ENCODE measurements around the gene PITPNC1.
"Not testable (repeated sequence)": the region's sequence is repeated elsewhere in the genome, so short reads cannot be mapped to it uniquely, and the experiment has no call there.

PITPNC1 gene

GRCh38 chr17:67401598-67402504 lies 24.8 kb downstream of the PITPNC1 start:
- no peak overlapping the region for H3K27ac ChIP-seq (ENCODE audit: low read length)

GRCh38 chr17:67403065-67403464 lies 26.0 kb downstream of the PITPNC1 start:
- H3K9ac ChIP-seq (ENCODE audit: low read length in 2 of 2), result no peak overlapping the region
- H3K9me3 ChIP-seq (ENCODE audit: control insufficient read depth in 2 of 2, low read length in 2 of 2), result no peaks in the 10 kb centered on the region
- H3K4me3 ChIP-seq (ENCODE audit: low read length in 2 of 2), result no peak overlapping the region
- no peaks in the 10 kb centered on the region for H3K27me3 ChIP-seq (ENCODE audit: control insufficient read depth in 1 of 2, insufficient read depth in 2 of 2, low read length in 2 of 2)
- no peak overlapping the region for H3K27ac ChIP-seq (ENCODE audit: low read length)
- no peaks in the 10 kb centered on the region for H3K36me3 ChIP-seq (ENCODE audit: control insufficient read depth in 2 of 2, insufficient read depth in 2 of 2, low read length in 2 of 2)
- peaks cover 8% of the 10 kb centered on the region for H3K4me1 ChIP-seq (ENCODE audit: control insufficient read depth, insufficient read depth, low read length)

More at GRCh38 chr17:67401598-67402504, 24.8 kb downstream of the PITPNC1 start:
- Histone ChIP-seq H3K4me3 (ENCODE audit: low read length in 2 of 2) (no peak overlapping the region), H3K36me3 (ENCODE audit: control insufficient read depth in 2 of 2, insufficient read depth in 2 of 2, low read length in 2 of 2) (no peaks in the 10 kb centered on the region), H3K9me3 (ENCODE audit: control insufficient read depth in 2 of 2, low read length in 2 of 2) (no peaks in the 10 kb centered on the region), H3K4me1 (ENCODE audit: control insufficient read depth, insufficient read depth, low read length) (peaks cover 8% of the 10 kb centered on the region), H3K27me3 (ENCODE audit: control insufficient read depth in 1 of 2, insufficient read depth in 2 of 2, low read length in 2 of 2) (no peaks in the 10 kb centered on the region), H3K9ac (ENCODE audit: low read length in 2 of 2) (no peak overlapping the region)

- Histone ChIP-seq H3K27ac (ENCODE audit: low read length) (no peak overlapping the region), H3K4me3 (ENCODE audit: low read length in 2 of 2) (no peak overlapping the region), H3K9me3 (ENCODE audit: control insufficient read depth in 2 of 2, low read length in 2 of 2) (no peaks in the 10 kb centered on the region), H3K9ac (ENCODE audit: low read length in 2 of 2) (no peak overlapping the region), H3K36me3 (ENCODE audit: control insufficient read depth in 2 of 2, insufficient read depth in 2 of 2, low read length in 2 of 2) (no peaks in the 10 kb centered on the region), H3K4me1 (ENCODE audit: control insufficient read depth, insufficient read depth, low read length) (peaks cover 8% of the 10 kb centered on the region), H3K27me3 (ENCODE audit: control insufficient read depth in 1 of 2, insufficient read depth in 2 of 2, low read length in 2 of 2) (no peaks in the 10 kb centered on the region)
These were observed 26.4 kb downstream of the PITPNC1 start for GRCh38 chr17:67403483-67403882.

GRCh38 chr17:67408455-67408830 lies 31.4 kb downstream of the PITPNC1 start:
- H3K9ac ChIP-seq (ENCODE audit: low read length in 2 of 2); H3K4me1 ChIP-seq (ENCODE audit: control insufficient read depth, insufficient read depth, low read length); H3K9me3 ChIP-seq (ENCODE audit: control insufficient read depth in 2 of 2, low read length in 2 of 2): not testable (repeated sequence)

GRCh38 chr17:67411397-67411796 lies 34.3 kb downstream of the PITPNC1 start:
- H3K4me3 ChIP-seq (ENCODE audit: low read length in 2 of 2), result no peak overlapping the region
- H3K9ac ChIP-seq (ENCODE audit: low read length in 2 of 2), result no peak overlapping the region
- H3K9me3 ChIP-seq (ENCODE audit: control insufficient read depth in 2 of 2, low read length in 2 of 2), result peaks cover 0 to 3% of the 10 kb centered on the region in 2 donors
- H3K4me1 ChIP-seq (ENCODE audit: control insufficient read depth, insufficient read depth, low read length), result no peaks in the 10 kb centered on the region
- H3K27me3 ChIP-seq (ENCODE audit: control insufficient read depth in 1 of 2, insufficient read depth in 2 of 2, low read length in 2 of 2), result no peaks in the 10 kb centered on the region
- H3K36me3 ChIP-seq (ENCODE audit: control insufficient read depth in 2 of 2, insufficient read depth in 2 of 2, low read length in 2 of 2), result no peaks in the 10 kb centered on the region
- no peak overlapping the region for H3K27ac ChIP-seq (ENCODE audit: low read length)

More at GRCh38 chr17:67408455-67408830, 31.4 kb downstream of the PITPNC1 start:
- not testable (repeated sequence) for H3K27me3 ChIP-seq (ENCODE audit: control insufficient read depth in 1 of 2, insufficient read depth in 2 of 2, low read length in 2 of 2); H3K4me3 ChIP-seq (ENCODE audit: low read length in 2 of 2); H3K27ac ChIP-seq (ENCODE audit: low read length); H3K36me3 ChIP-seq (ENCODE audit: control insufficient read depth in 2 of 2, insufficient read depth in 2 of 2, low read length in 2 of 2)

GRCh38 chr17:67412032-67412431 lies 35.0 kb downstream of the PITPNC1 start:
- H3K27ac ChIP-seq (ENCODE audit: low read length), result no peak overlapping the region
- no peaks in the 10 kb centered on the region for H3K4me1 ChIP-seq (ENCODE audit: control insufficient read depth, insufficient read depth, low read length)
- peaks cover 0 to 3% of the 10 kb centered on the region in 2 donors for H3K9me3 ChIP-seq (ENCODE audit: control insufficient read depth in 2 of 2, low read length in 2 of 2)
- H3K27me3 ChIP-seq (ENCODE audit: control insufficient read depth in 1 of 2, insufficient read depth in 2 of 2, low read length in 2 of 2), result no peaks in the 10 kb centered on the region
- no peaks in the 10 kb centered on the region for H3K36me3 ChIP-seq (ENCODE audit: control insufficient read depth in 2 of 2, insufficient read depth in 2 of 2, low read length in 2 of 2)
- H3K9ac ChIP-seq (ENCODE audit: low read length in 2 of 2), result no peak overlapping the region
- no peak overlapping the region for H3K4me3 ChIP-seq (ENCODE audit: low read length in 2 of 2)

GRCh38 chr17:67412941-67413340 lies 35.9 kb downstream of the PITPNC1 start:
- H3K27me3 ChIP-seq (ENCODE audit: control insufficient read depth in 1 of 2, insufficient read depth in 2 of 2, low read length in 2 of 2), result no peaks in the 10 kb centered on the region

GRCh38 chr17:67413388-67413787 lies 36.3 kb downstream of the PITPNC1 start:
- H3K4me3 ChIP-seq (ENCODE audit: low read length in 2 of 2), result no peak overlapping the region
- no peak overlapping the region for H3K9ac ChIP-seq (ENCODE audit: low read length in 2 of 2)
- no peak overlapping the region for H3K27ac ChIP-seq (ENCODE audit: low read length)
- H3K27me3 ChIP-seq (ENCODE audit: control insufficient read depth in 1 of 2, insufficient read depth in 2 of 2, low read length in 2 of 2), result no peaks in the 10 kb centered on the region
- H3K36me3 ChIP-seq (ENCODE audit: control insufficient read depth in 2 of 2, insufficient read depth in 2 of 2, low read length in 2 of 2), result no peaks in the 10 kb centered on the region
- H3K9me3 ChIP-seq (ENCODE audit: control insufficient read depth in 2 of 2, low read length in 2 of 2), result peaks cover 0 to 3% of the 10 kb centered on the region in 2 donors
- no peaks in the 10 kb centered on the region for H3K4me1 ChIP-seq (ENCODE audit: control insufficient read depth, insufficient read depth, low read length)

More at GRCh38 chr17:67412941-67413340, 35.9 kb downstream of the PITPNC1 start:
- H3K4me3 ChIP-seq (ENCODE audit: low read length in 2 of 2), result no peak overlapping the region
- H3K36me3 ChIP-seq (ENCODE audit: control insufficient read depth in 2 of 2, insufficient read depth in 2 of 2, low read length in 2 of 2), result no peaks in the 10 kb centered on the region
- no peaks in the 10 kb centered on the region for H3K4me1 ChIP-seq (ENCODE audit: control insufficient read depth, insufficient read depth, low read length)
- no peak overlapping the region for H3K27ac ChIP-seq (ENCODE audit: low read length)
- no peak overlapping the region for H3K9ac ChIP-seq (ENCODE audit: low read length in 2 of 2)
- peaks cover 0 to 3% of the 10 kb centered on the region in 2 donors for H3K9me3 ChIP-seq (ENCODE audit: control insufficient read depth in 2 of 2, low read length in 2 of 2)

- peaks cover 0 to 3% of the 10 kb centered on the region in 2 donors for H3K9me3 ChIP-seq (ENCODE audit: control insufficient read depth in 2 of 2, low read length in 2 of 2)
- H3K4me1 ChIP-seq (ENCODE audit: control insufficient read depth, insufficient read depth, low read length), result no peaks in the 10 kb centered on the region
- H3K9ac ChIP-seq (ENCODE audit: low read length in 2 of 2), result no peak overlapping the region
- no peak overlapping the region for H3K27ac ChIP-seq (ENCODE audit: low read length)
- H3K36me3 ChIP-seq (ENCODE audit: control insufficient read depth in 2 of 2, insufficient read depth in 2 of 2, low read length in 2 of 2), result no peaks in the 10 kb centered on the region
- H3K4me3 ChIP-seq (ENCODE audit: low read length in 2 of 2), result no peak overlapping the region
- H3K27me3 ChIP-seq (ENCODE audit: control insufficient read depth in 1 of 2, insufficient read depth in 2 of 2, low read length in 2 of 2), result no peaks in the 10 kb centered on the region
These were observed 37.0 kb downstream of the PITPNC1 start for GRCh38 chr17:67414130-67414529.

- Histone ChIP-seq H3K9ac (ENCODE audit: low read length in 2 of 2) (no peak overlapping the region), H3K27ac (ENCODE audit: low read length) (no peak overlapping the region), H3K4me1 (ENCODE audit: control insufficient read depth, insufficient read depth, low read length) (no peaks in the 10 kb centered on the region), H3K4me3 (ENCODE audit: low read length in 2 of 2) (no peak overlapping the region), H3K27me3 (ENCODE audit: control insufficient read depth in 1 of 2, insufficient read depth in 2 of 2, low read length in 2 of 2) (no peaks in the 10 kb centered on the region), H3K36me3 (ENCODE audit: control insufficient read depth in 2 of 2, insufficient read depth in 2 of 2, low read length in 2 of 2) (no peaks in the 10 kb centered on the region), H3K9me3 (ENCODE audit: control insufficient read depth in 2 of 2, low read length in 2 of 2) (peaks cover 0 to 3% of the 10 kb centered on the region in 2 donors)
These were observed 37.5 kb downstream of the PITPNC1 start for GRCh38 chr17:67414559-67414958.

GRCh38 chr17:67415291-67415690 lies 38.2 kb downstream of the PITPNC1 start:
- Histone ChIP-seq H3K36me3 (ENCODE audit: control insufficient read depth in 2 of 2, insufficient read depth in 2 of 2, low read length in 2 of 2) (no peaks in the 10 kb centered on the region), H3K9me3 (ENCODE audit: control insufficient read depth in 2 of 2, low read length in 2 of 2) (peaks cover 0 to 3% of the 10 kb centered on the region in 2 donors), H3K4me1 (ENCODE audit: control insufficient read depth, insufficient read depth, low read length) (no peaks in the 10 kb centered on the region), H3K27ac (ENCODE audit: low read length) (no peak overlapping the region), H3K27me3 (ENCODE audit: control insufficient read depth in 1 of 2, insufficient read depth in 2 of 2, low read length in 2 of 2) (no peaks in the 10 kb centered on the region), H3K9ac (ENCODE audit: low read length in 2 of 2) (no peak overlapping the region), H3K4me3 (ENCODE audit: low read length in 2 of 2) (no peak overlapping the region)

Data from stomach smooth muscle (tissue), 2 donors.